HepG2 (cell line): ENCODE results near the gene ANKZF1. TPM values are rescaled to one million over a fixed set of nuclear protein-coding genes. Genes with fewer than 3 reads are reported as not detected.

Experiments
- ATF5 ChIP-seq: sonication (generic); formaldehyde crosslinking; IDR thresholded peaks from 2 replicates; pipeline ENCODE4 v1.4.0; 2020; ENCODE audit warnings: mild to moderate bottlenecking, low read depth, missing genetic modification reagents
- CBX5 ChIP-seq: sonication (generic); formaldehyde crosslinking; IDR thresholded peaks from 2 replicates; pipeline ENCODE4 v1.4.0; 2020; ENCODE audit warnings: missing genetic modification reagents, borderline replicate concordance
- ELF3 ChIP-seq: IDR thresholded peaks from 2 replicates; pipeline ENCODE4 v1.6.1; 2016; ENCODE audit warnings: missing genetic modification reagents, missing compliant biosample characterization
- HIC2 ChIP-seq: sonication (generic); formaldehyde crosslinking; IDR thresholded peaks from 2 replicates; pipeline ENCODE4 v1.9.0; 2022; ENCODE audit warnings: low read depth, missing genetic modification reagents
- HNRNPL ChIP-seq: fragments of 200-400 bp; formaldehyde crosslinking; IDR thresholded peaks from 2 replicates; pipeline ENCODE4 v1.6.1; 2017; ENCODE audit warnings: mild to moderate bottlenecking, low read depth, low read length
- MLXIP ChIP-seq: sonication (generic); formaldehyde crosslinking; IDR thresholded peaks from 2 replicates; pipeline ENCODE4 v1.9.0; 2021; ENCODE audit warnings: missing genetic modification reagents, borderline replicate concordance
- NFIB ChIP-seq: sonication (generic); formaldehyde crosslinking; IDR thresholded peaks from 2 replicates; pipeline ENCODE4 v1.9.0; 2021; ENCODE audit warnings: missing genetic modification reagents, mild to moderate bottlenecking, borderline replicate concordance
- PAX8 ChIP-seq: sonication (generic); formaldehyde crosslinking; IDR thresholded peaks from 2 replicates; pipeline ENCODE4 v1.8.0; 2022; ENCODE audit warnings: mild to moderate bottlenecking, missing genetic modification reagents, borderline replicate concordance
- PTBP1 ChIP-seq: fragments of 200-400 bp; formaldehyde crosslinking; IDR thresholded peaks from 2 replicates; pipeline ENCODE4 v1.6.1; 2018; ENCODE audit warnings: low read length, low read depth; ENCODE audit not compliant: poor library complexity, severe bottlenecking
- RARG ChIP-seq: sonication (generic); formaldehyde crosslinking; IDR thresholded peaks from 2 replicates; pipeline ENCODE4 v1.4.0; 2020; ENCODE audit warnings: low read depth, mild to moderate bottlenecking, missing genetic modification reagents
- SP4 ChIP-seq: sonication (generic); formaldehyde crosslinking; IDR thresholded peaks from 2 replicates; pipeline ENCODE4 v1.8.1; 2023; ENCODE audit warnings: mild to moderate bottlenecking, missing genetic modification reagents
- ZBTB20 ChIP-seq: sonication (generic); formaldehyde crosslinking; IDR thresholded peaks from 2 replicates; pipeline ENCODE4 v1.8.1; 2023; ENCODE audit warnings: missing genetic modification reagents, low read depth, mild to moderate bottlenecking, borderline replicate concordance
- ZFAT ChIP-seq: sonication (generic); formaldehyde crosslinking; conservative IDR thresholded peaks from 2 replicates; pipeline ENCODE4 v1.8.1; 2023; ENCODE audit warnings: missing genetic modification reagents, inconsistent platforms
- ZHX2 ChIP-seq, 2 experiments: sonication (generic) in 1 of 2; formaldehyde crosslinking in 1 of 2; IDR thresholded peaks; 2 replicates each; pipeline versions ENCODE4 v1.6.1 to v1.9.0; 2014 to 2022; ENCODE audit warnings: antibody characterized with exemption in 1 of 2, borderline replicate concordance in 1 of 2, inconsistent platforms in 1 of 2, low read depth in 1 of 2, missing genetic modification reagents in 1 of 2
- ZNF160 ChIP-seq: sonication (generic); formaldehyde crosslinking; IDR thresholded peaks from 2 replicates; pipeline ENCODE4 v1.8.0; 2022; ENCODE audit warnings: mild to moderate bottlenecking, inconsistent platforms, missing genetic modification reagents
- ZNF619 ChIP-seq: sonication (generic); formaldehyde crosslinking; IDR thresholded peaks from 2 replicates; pipeline ENCODE4 v1.4.0; 2020; ENCODE audit warnings: mild to moderate bottlenecking, missing genetic modification reagents
- polyA plus RNA-seq, 8 experiments: library from polyadenylated mRNA; depleted of rRNA in 3 of 8; stranded (reverse) in 7 of 8; unstranded in 1 of 8; fragments of >200 nt; fragmentation: Illumina TruSeq in 4 of 8; extraction: Trizol in 4 of 8; gene quantifications; 2 replicates each; pipeline versions ENCODE4 v1.2.1 to v1.2.3, GENCODE V29; 2011 to 2016; ENCODE audit warnings: low read depth in 4 of 8, missing spikeins in 1 of 8, mixed read lengths in 1 of 8; ENCODE audit not compliant: insufficient read depth in 1 of 8
- total RNA-seq, 5 experiments: library from RNA; depleted of rRNA; stranded (reverse); fragments of >200 nt; fragmentation: Illumina TruSeq; extraction: Trizol; gene quantifications; 2 replicates each; pipeline ENCODE4 v1.2.3, GENCODE V29; 2016; ENCODE audit warnings: low read depth in 1 of 5

The ANKZF1 gene
- total and polyA plus RNA-seq, 2 of the 13 experiments (the other 11 are each of a cell fraction or from before 2014, with no cell fraction given) = 25.3 to 128 TPM

GRCh38 chr2:219250049-219250781, 20.6 kb downstream of the ANKZF1 start (continued):
- no peak for TF ChIP-seq ZHX2 (IDR thresholded peaks at IDR 0.05; ENCODE audit: low read depth)
- no peak for TF ChIP-seq ZHX2 (CRISPR knock-in tag; IDR thresholded peaks at IDR 0.05; ENCODE audit: borderline replicate concordance)
- no peak for TF ChIP-seq ZNF160
- no peak for TF ChIP-seq SP4 (CRISPR knock-in tag)
- no peak for TF ChIP-seq PTBP1
- no peak for TF ChIP-seq ZBTB20 (CRISPR knock-in tag)
- peak; percentile 10; the same call in 1 of the 2 replicates for TF ChIP-seq PAX8 (CRISPR knock-in tag)
- TF ChIP-seq NFIB (CRISPR knock-in tag) = no peak
- TF ChIP-seq ZFAT (CRISPR knock-in tag) = no peak
- TF ChIP-seq ELF3 (CRISPR knock-in tag) = no peak
- TF ChIP-seq HNRNPL = peak; percentile 72; the same call in 1 of the 2 replicates
- 0 out of 2 replicates have a peak, but pooled peaks have one; percentile 31 for TF ChIP-seq CBX5
- TF ChIP-seq ZNF619 (CRISPR knock-in tag) = 0 out of 2 replicates have a peak, but pooled peaks have one; percentile 11
- no peak for TF ChIP-seq MLXIP (CRISPR knock-in tag)
- peak; percentile 31; the same call in 1 of the 2 replicates for TF ChIP-seq ATF5 (CRISPR knock-in tag)
- TF ChIP-seq RARG (CRISPR knock-in tag) = 0 out of 2 replicates have a peak, but pooled peaks have one; percentile 41
- 0 out of 2 replicates have a peak, but pooled peaks have one; percentile 49 for TF ChIP-seq HIC2 (CRISPR knock-in tag)
